Fibroblast of skin of right biceps (primary cell): ENCODE measurements around the gene PRKACB.
"Not testable (repeated sequence)": the region's sequence is repeated elsewhere in the genome, so short reads cannot be mapped to it uniquely, and the experiment has no call there.

Experiments
- DNase-seq: peaks from one replicate; pipeline ENCODE4 v3.0.0-alpha.2; 2013

Gene PRKACB

DNA sequence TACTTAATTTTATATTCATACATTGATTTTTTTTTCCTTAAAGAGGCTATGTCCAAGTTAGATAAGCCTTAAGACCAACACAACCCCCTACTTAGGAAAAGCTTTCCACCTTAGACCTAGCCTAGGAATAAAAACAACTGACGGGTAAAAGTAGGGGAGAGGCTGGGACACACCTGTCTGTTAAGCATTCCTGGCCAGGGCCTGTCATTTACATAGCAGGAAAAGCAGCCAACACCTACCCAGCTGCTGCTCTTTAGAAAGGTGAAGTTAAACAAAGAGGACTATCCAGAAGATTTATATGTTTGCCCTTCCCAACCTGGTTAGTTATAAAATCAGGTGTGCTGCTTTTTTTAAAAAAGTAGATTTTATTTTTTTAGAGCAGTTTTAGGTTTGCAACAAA is 128.3 kb downstream of the PRKACB start:
- DNase-seq, result no peak

DNA sequence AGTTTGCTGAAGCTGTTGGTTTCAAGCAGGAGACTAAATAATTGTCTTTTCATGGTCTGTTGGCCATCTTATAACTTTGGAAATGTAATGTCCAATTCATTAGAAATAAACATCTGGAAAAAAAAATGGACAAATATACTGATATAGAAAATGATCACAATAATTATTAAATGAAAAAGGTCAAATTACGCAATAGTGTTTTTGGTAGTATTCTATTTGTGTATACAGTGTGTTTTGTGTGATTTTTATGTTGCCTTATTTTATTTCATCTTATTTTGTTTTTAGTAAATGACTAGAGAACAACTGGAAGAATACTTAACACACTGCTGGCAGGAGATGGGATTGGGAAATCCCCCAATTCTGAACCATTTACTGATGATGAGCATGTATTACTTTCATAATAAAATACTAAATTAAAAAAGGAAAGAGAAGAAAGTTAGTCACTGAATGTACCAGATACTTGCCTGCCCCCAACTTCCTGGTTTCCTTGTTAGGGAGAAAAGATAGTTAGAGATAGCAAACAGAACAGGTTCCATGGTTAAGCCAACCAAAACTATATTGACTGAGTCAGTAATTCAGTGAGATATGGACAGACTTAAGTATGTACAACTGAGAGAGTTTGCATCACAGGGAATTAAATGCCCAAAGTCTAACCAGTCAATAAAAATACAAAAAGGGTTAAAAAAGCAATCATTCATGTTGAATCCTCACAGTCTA is 133.4 kb downstream of the PRKACB start:
- no peak for DNase-seq

DNA sequence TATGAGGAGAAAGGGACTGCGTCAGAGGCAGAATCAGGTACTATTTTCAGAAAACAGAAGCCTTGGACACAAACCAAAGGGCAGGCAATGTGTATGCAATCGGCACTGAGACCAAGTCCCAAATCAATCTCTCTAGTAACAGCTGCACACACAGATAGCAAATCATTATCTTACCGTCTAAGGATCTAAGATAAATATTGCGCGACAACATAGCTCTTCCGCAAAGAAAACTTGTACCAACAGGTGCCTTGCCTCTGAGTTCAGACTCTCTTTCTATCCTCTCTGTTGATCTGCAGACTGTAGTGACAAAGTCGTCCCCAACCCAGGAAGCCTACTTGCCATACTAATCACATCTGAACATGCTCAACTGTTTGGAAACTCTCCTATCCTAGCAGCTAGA is 134.8 kb downstream of the PRKACB start:
- no peak for DNase-seq

DNA sequence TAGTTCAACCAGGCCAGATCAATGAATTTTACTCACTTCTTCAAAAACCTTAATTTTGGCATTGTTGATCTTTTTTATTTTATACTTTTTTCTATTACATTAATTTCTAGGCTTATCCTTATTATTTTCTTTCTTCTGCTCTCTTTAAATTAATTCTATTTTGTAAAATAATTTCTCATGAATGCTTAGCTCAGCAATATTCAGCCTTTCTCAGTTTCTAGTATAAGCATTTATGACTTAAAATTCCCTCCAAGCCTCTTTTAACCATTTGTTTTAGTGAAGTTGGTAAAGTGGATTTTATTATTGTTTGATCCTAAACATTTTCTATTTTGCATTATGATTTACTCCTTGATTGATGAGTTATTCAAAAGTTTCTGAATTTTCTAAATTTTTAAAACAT is 136.8 kb downstream of the PRKACB start:
- DNase-seq, result no peak

DNA sequence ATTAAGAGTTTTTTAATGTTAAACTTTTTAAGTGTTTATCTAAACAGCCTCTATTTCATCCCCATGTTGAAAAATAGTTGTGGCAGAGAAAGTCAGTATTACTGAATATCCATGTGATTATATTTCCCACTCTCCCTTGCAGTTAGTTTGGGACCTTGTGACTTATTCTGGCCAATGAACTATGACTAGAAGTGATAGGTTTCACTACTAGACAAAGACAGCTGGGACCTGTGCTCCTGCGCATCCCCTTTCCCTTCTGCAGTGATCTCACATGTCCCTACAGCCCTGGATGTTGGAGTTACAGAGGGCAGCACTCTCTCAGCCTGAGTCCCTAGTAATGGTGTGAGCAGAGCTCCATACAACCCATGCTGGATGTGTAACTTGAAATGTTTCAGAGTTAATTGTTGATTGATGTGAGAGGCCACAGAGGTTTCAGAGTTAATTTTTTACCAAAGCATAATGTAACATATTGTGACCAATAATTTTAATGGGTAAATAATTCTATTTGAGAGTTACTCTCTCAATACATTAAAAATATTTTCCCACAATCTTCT is 138.8 kb downstream of the PRKACB start:
- DNase-seq, result no peak

GRCh38 chr1:84283381-84283780 is 139.3 kb downstream of the PRKACB start:
- DNase-seq, result no peak

- DNase-seq, result peak; percentile 51
Measured at GRCh38 chr1:84286071-84286470, 142.0 kb downstream of the PRKACB start.

DNA sequence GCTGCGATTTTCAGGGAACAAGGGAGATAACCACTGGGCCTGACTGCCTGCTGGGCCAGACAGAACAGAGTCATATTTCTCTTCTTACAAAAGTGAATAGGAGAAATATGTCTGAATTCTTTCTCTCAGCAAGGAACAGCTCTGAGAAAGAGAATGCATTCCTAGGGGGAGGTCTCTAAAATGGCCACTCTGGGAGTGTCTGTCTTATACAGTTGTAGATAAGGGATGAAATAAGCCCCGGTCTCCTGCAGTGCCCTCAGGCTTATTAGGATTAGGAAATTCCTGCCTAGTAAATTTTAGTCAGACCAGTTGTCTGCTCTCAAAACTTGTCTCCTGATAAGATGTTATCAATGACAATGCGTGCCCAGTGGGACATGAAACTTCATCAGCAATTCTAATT is 143.3 kb downstream of the PRKACB start:
- not testable (repeated sequence) for DNase-seq
